K562 treated with DMSO at 1 percent for 4 hours (cell line): ENCODE measurements around the gene STAT5A. TPM values are rescaled to one million over a fixed set of nuclear protein-coding genes. Genes with fewer than 3 reads are reported as not detected.

Source experiments
- total RNA-seq: library from RNA; unstranded; fragments of 300-600 nt; gene quantifications from 2 replicates; pipeline ENCODE4 v1.2.3, GENCODE V29; 2022; ENCODE audit not compliant: insufficient read depth

Gene STAT5A
- 95.5 and 97.4 TPM in 2 replicates for total RNA-seq

GRCh38 chr17:42287977-42288802, at the start of gene STAT5A:
Gene STAT5A, plus strand, starts transcription at chr17:42288498. Its CDS starts 914 bp downstream, at chr17:42289412.

GRCh38 chr17:42276359-42276608, 12.0 kb upstream of the STAT5A start, which contains the start of gene STAT5B:
Gene STAT5B, minus strand, starts transcription at chr17:42276391. Its CDS starts 44,264 bp downstream, at chr17:42232127.

Other genes with a start within 250 kb of the STAT5A start
- gene C17orf113, start 237.9 kb upstream of the STAT5A start, total RNA-seq, result 1.1 and 1.4 TPM in 2 replicates
- 0.94 and 2.1 TPM in 2 replicates for gene ZNF385C, start 190.0 kb upstream of the STAT5A start, total RNA-seq
- gene DHX58, start 175.8 kb upstream of the STAT5A start, total RNA-seq, result 6.7 and 6.9 TPM in 2 replicates
- 24.1 and 42.8 TPM in 2 replicates for gene KAT2A, start 167.1 kb upstream of the STAT5A start, total RNA-seq
- gene HSPB9, start 165.7 kb upstream of the STAT5A start, total RNA-seq, result 0.98 TPM in 1 of 2 replicates, not detected in the other
- 137 and 153 TPM in 2 replicates for gene RAB5C, start 133.5 kb upstream of the STAT5A start, total RNA-seq
- gene KCNH4, start 107.4 kb upstream of the STAT5A start, total RNA-seq, result 0.30 and 0.32 TPM in 2 replicates
- not detected in 2 replicates for gene HCRT, start 103.0 kb upstream of the STAT5A start, total RNA-seq
- gene GHDC, start 94.0 kb upstream of the STAT5A start, total RNA-seq, result 21.9 and 25.3 TPM in 2 replicates
- gene STAT5B, start 12.1 kb upstream of the STAT5A start, total RNA-seq, result 66.4 and 69.2 TPM in 2 replicates
- 75.1 and 79.1 TPM in 2 replicates for gene STAT3, start 99.9 kb downstream of the STAT5A start, total RNA-seq
- gene CAVIN1, start 134.8 kb downstream of the STAT5A start, total RNA-seq, result 71.3 and 82.9 TPM in 2 replicates
- 52.6 and 60.6 TPM in 2 replicates for gene ATP6V0A1, start 170.4 kb downstream of the STAT5A start, total RNA-seq
- gene NAGLU, start 247.7 kb downstream of the STAT5A start, total RNA-seq, result 13.2 and 16.3 TPM in 2 replicates